Testis (tissue), 2 donors: ENCODE data around the gene PLCB2.

Experiments used
- CTCF ChIP-seq, 3 experiments: fragments of 450-650 bp in 2 of 3; fragments of 200-600 bp in 1 of 3; sonication (generic) in 1 of 3; IDR thresholded peaks; one replicate each; pipeline ENCODE4 v1.5.1; 2016 to 2019; ENCODE audit warnings: antibody characterized with exemption in 3 of 3, mild to moderate bottlenecking in 2 of 3, moderate library complexity in 1 of 3
- POLR2A ChIP-seq: fragments of 450-650 bp; IDR thresholded peaks from one replicate; pipeline ENCODE4 v1.6.1; 2017; ENCODE audit warnings: antibody characterized with exemption, mild to moderate bottlenecking, moderate library complexity

- no peak for TF ChIP-seq CTCF (IDR thresholded peaks at IDR 0.05)
- TF ChIP-seq POLR2A: no peak
Measured at GRCh38 chr15:40313531-40314398, 6.0 kb upstream of the PLCB2 start.
